T-cell (primary cell): ENCODE measurements around the gene SRSF4. TPM values are rescaled to one million over a fixed set of nuclear protein-coding genes. Genes with fewer than 3 reads are reported as not detected.

Experiments used
- ATAC-seq, 4 experiments: fragments of 200-7000 bp in 3 of 4; fragments of 150-1000 bp in 1 of 4; cut with Tn5 transposase; replicated peaks in 1 of 4; 1 replicate in 3 of 4; 2 replicates in 1 of 4; pipeline ENCODE4 v1.10.0; 2021; ENCODE audit warnings: moderate library complexity in 3 of 4, mild to moderate bottlenecking in 2 of 4, moderate number of reproducible peaks in 1 of 4
- CTCF ChIA-PET, 2 donors: fragments of 300-600 bp; sonication (Branson Sonifier 250); formaldehyde crosslinking; loops; one replicate each; lab custom pipeline; 2022; ENCODE audit warnings: antibody characterized with exemption in 2 of 2; lab: Charles Lee
- POLR2A ChIA-PET, 2 donors: fragments of 300-600 bp; sonication (Branson Sonifier 250); formaldehyde crosslinking; loops; one replicate each; lab custom pipeline; 2022; ENCODE audit warnings: antibody characterized with exemption in 2 of 2; lab: Charles Lee
- DNase-seq, 35 experiments: peaks; one replicate each; pipeline versions ENCODE4 v3.0.0 to v3.0.0-alpha.2; 2013 to 2023
- H3K27ac ChIP-seq: one replicate; pipeline ENCODE4 v1.5.1; 2013; ENCODE audit warnings: low read length
- H3K27me3 ChIP-seq, 2 experiments: replicated peaks in 1 of 2; 1 replicate in 1 of 2; 2 replicates in 1 of 2; pipeline versions ENCODE4 v1.6.1 to v1.7.0; 2013; ENCODE audit warnings: low read length in 1 of 2, mixed read lengths in 1 of 2; ENCODE audit not compliant: control insufficient read depth in 2 of 2, insufficient read depth in 2 of 2; ENCODE audit errors: extremely low read depth in 1 of 2
- H3K36me3 ChIP-seq, 2 donors: 1 replicate in 1 of 2; 2 replicates in 1 of 2; pipeline versions ENCODE4 v1.6.1 to v1.7.0; 2013; ENCODE audit warnings: low read length in 1 of 2; ENCODE audit not compliant: control insufficient read depth in 2 of 2, insufficient read depth in 1 of 2; ENCODE audit errors: extremely low read depth in 1 of 2
- H3K4me1 ChIP-seq, 2 experiments: 1 replicate in 1 of 2; 2 replicates in 1 of 2; pipeline versions ENCODE4 v1.6.1 to v1.7.0; 2013; ENCODE audit warnings: low read length in 2 of 2, mixed read lengths in 1 of 2; ENCODE audit not compliant: insufficient read depth in 2 of 2, control insufficient read depth in 1 of 2; ENCODE audit errors: extremely low read depth in 1 of 2
- H3K4me3 ChIP-seq, 2 donors: 1 replicate in 1 of 2; 2 replicates in 1 of 2; pipeline versions ENCODE4 v1.5.1 to v1.7.0; 2013; ENCODE audit warnings: mild to moderate bottlenecking in 2 of 2, low read length in 1 of 2, moderate library complexity in 1 of 2; ENCODE audit not compliant: control insufficient read depth in 1 of 2; ENCODE audit errors: extremely low read depth in 1 of 2
- H3K9me3 ChIP-seq: 2 replicates; pipeline ENCODE4 v1.7.0; 2013
- H3K27ac Mint-ChIP-seq, 2 donors: one replicate each; pipeline ENCODE4 v1.8.0; 2020 to 2021; ENCODE audit warnings: mild to moderate bottlenecking in 2 of 2, mixed read lengths in 2 of 2
- H3K27me3 Mint-ChIP-seq, 2 donors: one replicate each; pipeline ENCODE4 v1.8.0; 2021 to 2022; ENCODE audit warnings: mixed read lengths in 2 of 2
- H3K36me3 Mint-ChIP-seq: one replicate; pipeline ENCODE4 v1.8.0; 2021; ENCODE audit warnings: mixed read lengths
- H3K4me1 Mint-ChIP-seq, 3 donors: one replicate each; pipeline ENCODE4 v1.8.0; 2020 to 2022; ENCODE audit warnings: mixed read lengths in 3 of 3, mild to moderate bottlenecking in 1 of 3
- H3K4me3 Mint-ChIP-seq, 3 donors: one replicate each; pipeline ENCODE4 v1.8.0; 2020 to 2022; ENCODE audit warnings: mild to moderate bottlenecking in 3 of 3, mixed read lengths in 3 of 3, moderate library complexity in 3 of 3
- H3K9me3 Mint-ChIP-seq, 3 donors: one replicate each; pipeline ENCODE4 v1.8.0; 2020 to 2022; ENCODE audit warnings: mixed read lengths in 3 of 3
- WGBS: methylation state at CpG from one replicate; pipeline ENCODE4 v1.1.5; 2013; ENCODE audit warnings: missing lambda C conversion rate; ENCODE audit not compliant: insufficient coverage; 5-methylcytosine and 5-hydroxymethylcytosine counted together
- total RNA-seq, 35 experiments: library from RNA in 6 of 35; stranded (reverse) in 6 of 35; fragments of 120-200 nt in 1 of 35; gene quantifications; one replicate each; pipeline versions ENCODE4 v1.2.1 to v1.2.4 and lab custom pipeline; 2013 to 2026

The SRSF4 gene
- total RNA-seq, 5 donors from 2014 or later (not counting 1 experiment from before 2014, with no cell fraction given) = 76.0 to 90.4 (median 78.9) TPM

DNA sequence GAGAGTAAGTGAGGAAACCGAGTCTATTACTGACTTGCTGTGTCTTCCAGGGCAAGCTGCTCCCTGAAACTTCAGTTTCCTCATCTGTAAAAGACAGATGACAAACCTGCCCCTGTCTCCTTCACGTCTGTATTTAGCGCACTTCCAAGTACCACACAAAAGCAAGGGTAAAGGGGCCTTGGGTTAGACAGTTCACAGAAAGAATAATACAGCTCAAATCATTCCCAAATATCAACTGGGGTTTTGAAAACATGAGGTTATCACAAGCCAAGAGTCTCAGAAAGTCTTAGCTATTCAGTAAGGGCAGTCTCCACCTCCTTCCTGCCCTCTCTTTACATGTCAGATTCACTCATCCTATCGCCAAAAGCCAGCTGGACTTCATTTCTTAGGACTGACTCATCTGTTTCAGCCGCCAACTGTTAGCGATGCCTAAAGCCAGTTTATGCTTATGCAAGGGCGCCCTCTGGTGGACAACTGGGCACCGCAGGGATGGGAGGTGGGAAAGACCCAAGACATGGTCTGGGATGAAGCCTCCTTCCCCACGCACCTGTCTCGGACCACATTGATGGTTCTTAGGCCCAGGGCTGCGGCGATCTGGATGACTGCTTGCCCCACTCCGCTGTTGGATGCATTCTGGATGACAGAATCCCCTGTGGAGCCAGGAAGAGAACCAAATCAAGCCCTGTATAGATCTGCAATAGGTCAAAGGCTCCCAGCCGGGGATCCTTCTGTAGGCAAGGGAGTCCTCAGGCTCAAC lies 21.1 kb upstream of the SRSF4 start:
- Mint-ChIP-seq H3K4me3 (no peak overlapping the region), H3K9me3 (no peaks in the 10 kb centered on the region), H3K27ac (no peak overlapping the region), H3K4me1 (peaks cover 0 to 3% (median 0%) of the 10 kb centered on the region in 3 donors), H3K36me3 (peaks cover 20% of the 10 kb centered on the region), H3K27me3 (no peaks in the 10 kb centered on the region)
- Histone ChIP-seq H3K27ac (no peak overlapping the region), H3K27me3 (no peaks in the 10 kb centered on the region), H3K36me3 (peaks cover 17 to 39% of the 10 kb centered on the region in 2 donors), H3K9me3 (no peaks in the 10 kb centered on the region), H3K4me3 (no peak overlapping the region), H3K4me1 (no peaks in the 10 kb centered on the region)
- 27% methylated on average over 9 of the region's 14 CpGs for WGBS
- ChIA-PET CTCF (interaction anchor here (0.5 to 4.5 kb wide), 18 partner anchors 10 to 466 kb away, joined by 3 to 35 read pairs (median 3); partner anchors contain the start of genes SRSF4 (in 2 of the 2) and YTHDF2 (in 1 of the 2)), POLR2A (interaction anchor here in 1 of 2 donors (1.1 kb wide), 1 partner anchor 22 kb away, joined by 4 read pairs; no protein-coding TSS in a partner anchor)
- DNase-seq = peak; percentile 55 to 91 (median 81)
- ATAC-seq = peak; percentile 88 to 93 (median 93)

GRCh38 chr1:29202053-29202452 lies 20.4 kb upstream of the SRSF4 start:
- H3K27ac Mint-ChIP-seq = no peak overlapping the region
- H3K4me1 Mint-ChIP-seq = peaks cover 0 to 3% (median 0%) of the 10 kb centered on the region in 3 donors
- no peak overlapping the region for H3K4me3 Mint-ChIP-seq

GRCh38 chr1:29201595-29202051 lies 19.9 kb upstream of the SRSF4 start:
- Mint-ChIP-seq H3K4me3 (no peak overlapping the region), H3K4me1 (peaks cover 0 to 3% (median 0%) of the 10 kb centered on the region in 3 donors), H3K27ac (no peak overlapping the region), H3K27me3 (no peaks in the 10 kb centered on the region), H3K36me3 (peaks cover 20% of the 10 kb centered on the region), H3K9me3 (no peaks in the 10 kb centered on the region)
- Histone ChIP-seq H3K36me3 (peaks cover 17 to 39% of the 10 kb centered on the region in 2 donors), H3K4me1 (no peaks in the 10 kb centered on the region), H3K27me3 (no peaks in the 10 kb centered on the region), H3K27ac (no peak overlapping the region), H3K9me3 (no peaks in the 10 kb centered on the region), H3K4me3 (no peak overlapping the region)
- POLR2A ChIA-PET = interaction anchor here in 1 of 2 donors (0.6 kb wide), 1 partner anchor 409 kb away, joined by 8 read pairs; no protein-coding TSS in a partner anchor
- ATAC-seq (no peak), DNase-seq (no peak)
- 77% methylated on average over 5 of the region's 6 CpGs for WGBS
- CTCF ChIA-PET = interaction anchor here (0.6 to 4.5 kb wide), 10 partner anchors 12 to 685 kb away, joined by 3 to 35 read pairs (median 4); partner anchors contain the start of gene SRSF4 (in 2 of the 2)

More at GRCh38 chr1:29202053-29202452, 20.4 kb upstream of the SRSF4 start:
- H3K4me1 ChIP-seq = no peaks in the 10 kb centered on the region
- H3K36me3 ChIP-seq = peaks cover 17 to 39% of the 10 kb centered on the region in 2 donors
- 100% methylated on average over 1 of the region's 1 CpG for WGBS
- CTCF ChIA-PET = interaction anchor here (0.6 to 4.5 kb wide), 16 partner anchors 11 to 685 kb away, joined by 3 to 35 read pairs (median 4); partner anchors contain the start of genes SRSF4 (in 2 of the 2) and YTHDF2 (in 1 of the 2)
- Mint-ChIP-seq H3K27me3 (no peaks in the 10 kb centered on the region), H3K9me3 (no peaks in the 10 kb centered on the region), H3K36me3 (peaks cover 20% of the 10 kb centered on the region)
- no peaks in the 10 kb centered on the region for H3K27me3 ChIP-seq
- POLR2A ChIA-PET = interaction anchor here in 1 of 2 donors (1.1 kb wide), 1 partner anchor 22 kb away, joined by 4 read pairs; no protein-coding TSS in a partner anchor
- ATAC-seq (no peak), DNase-seq (no peak)
- no peak overlapping the region for H3K4me3 ChIP-seq
- no peaks in the 10 kb centered on the region for H3K9me3 ChIP-seq
- H3K27ac ChIP-seq = no peak overlapping the region

- ATAC-seq = no peak
- H3K4me3 Mint-ChIP-seq = no peak overlapping the region
Observed at GRCh38 chr1:29200906-29201594, 19.4 kb upstream of the SRSF4 start.

GRCh38 chr1:29197993-29198392 lies 16.3 kb upstream of the SRSF4 start:
- Mint-ChIP-seq H3K27ac (no peak overlapping the region), H3K9me3 (no peaks in the 10 kb centered on the region), H3K4me1 (peaks cover 0 to 3% (median 0%) of the 10 kb centered on the region in 3 donors), H3K4me3 (no peak overlapping the region), H3K36me3 (peaks cover 34% of the 10 kb centered on the region), H3K27me3 (no peaks in the 10 kb centered on the region)
- 96% methylated on average over 11 of the region's 12 CpGs for WGBS
- no peaks in the 10 kb centered on the region for H3K27me3 ChIP-seq
- no peak overlapping the region for H3K4me3 ChIP-seq
- no peak for DNase-seq
- no peaks in the 10 kb centered on the region for H3K4me1 ChIP-seq
- no peak for ATAC-seq
- H3K36me3 ChIP-seq = peaks cover 24 to 27% of the 10 kb centered on the region in 2 donors
- POLR2A ChIA-PET = interaction anchor here in 1 of 2 donors (0.6 kb wide), 1 partner anchor 117 kb away, joined by 7 read pairs; no protein-coding TSS in a partner anchor
- no peaks in the 10 kb centered on the region for H3K9me3 ChIP-seq
- CTCF ChIA-PET = interaction anchor here in 1 of 2 donors (0.7 to 1.4 kb wide), 5 partner anchors 14 to 413 kb away, joined by 3 to 8 read pairs (median 4); partner anchors contain the start of gene SRSF4
- no peak overlapping the region for H3K27ac ChIP-seq

More at GRCh38 chr1:29200906-29201594, 19.4 kb upstream of the SRSF4 start:
- Histone ChIP-seq H3K9me3 (no peaks in the 10 kb centered on the region), H3K36me3 (peaks cover 19 to 33% of the 10 kb centered on the region in 2 donors), H3K27me3 (no peaks in the 10 kb centered on the region), H3K4me3 (no peak overlapping the region), H3K4me1 (no peaks in the 10 kb centered on the region), H3K27ac (no peak overlapping the region)
- DNase-seq = no peak
- H3K9me3 Mint-ChIP-seq = no peaks in the 10 kb centered on the region
- CTCF ChIA-PET = interaction anchor here in 1 of 2 donors (0.6 to 4.5 kb wide), 4 partner anchors 19 to 684 kb away, joined by 3 to 35 read pairs (median 8); partner anchors contain the start of gene SRSF4
- POLR2A ChIA-PET = interaction anchor here in 1 of 2 donors (0.6 kb wide), 1 partner anchor 409 kb away, joined by 8 read pairs; no protein-coding TSS in a partner anchor
- H3K27me3 Mint-ChIP-seq = no peaks in the 10 kb centered on the region
- H3K4me1 Mint-ChIP-seq = peaks cover 0 to 3% (median 0%) of the 10 kb centered on the region in 3 donors
- H3K27ac Mint-ChIP-seq = no peak overlapping the region
- peaks cover 16% of the 10 kb centered on the region for H3K36me3 Mint-ChIP-seq
- WGBS = 100% methylated on average over 4 of the region's 5 CpGs
